CD14-positive monocyte (primary cell): Measurements from ENCODE around the gene BPTF. TPM values are rescaled to one million over a fixed set of nuclear protein-coding genes. Genes with fewer than 3 reads are reported as not detected.

Source experiments
- DNase-seq, 3 donors: peaks; one replicate each; pipeline ENCODE4 v3.0.0-alpha.2; 2011 to 2022
- H2AFZ ChIP-seq: 2 replicates; pipeline ENCODE4 v1.6.0; 2012; ENCODE audit warnings: mild to moderate bottlenecking, low read depth, low read length, inconsistent platforms; ENCODE audit not compliant: insufficient read depth, poor library complexity, severe bottlenecking
- H3K27ac ChIP-seq, 2 donors: 1 replicate in 1 of 2; 2 replicates in 1 of 2; pipeline ENCODE4 v1.5.1; 2012 to 2013; ENCODE audit warnings: low read length in 2 of 2, control low read depth in 1 of 2, inconsistent platforms in 1 of 2, low read depth in 1 of 2, mild to moderate bottlenecking in 1 of 2
- H3K27me3 ChIP-seq, 2 donors: one replicate each; pipeline versions ENCODE4 v1.6.0 to v1.6.1; 2011 to 2013; ENCODE audit warnings: low read length in 2 of 2; ENCODE audit not compliant: control insufficient read depth in 2 of 2, insufficient read depth in 2 of 2
- H3K36me3 ChIP-seq, 2 donors: replicated peaks in 1 of 2; 1 replicate in 1 of 2; 2 replicates in 1 of 2; pipeline versions ENCODE4 v1.5.1 to v1.6.1; 2012 to 2013; ENCODE audit warnings: low read length in 2 of 2, control low read depth in 1 of 2, inconsistent platforms in 1 of 2, mild to moderate bottlenecking in 1 of 2; ENCODE audit not compliant: insufficient read depth in 2 of 2, control insufficient read depth in 1 of 2
- H3K4me1 ChIP-seq, 2 donors: 1 replicate in 1 of 2; 2 replicates in 1 of 2; pipeline versions ENCODE4 v1.5.1 to v1.6.1; 2012 to 2013; ENCODE audit warnings: low read length in 2 of 2, control low read depth in 1 of 2, inconsistent platforms in 1 of 2, mild to moderate bottlenecking in 1 of 2, moderate library complexity in 1 of 2; ENCODE audit not compliant: insufficient read depth in 2 of 2, control insufficient read depth in 1 of 2
- H3K4me2 ChIP-seq: replicated peaks from 2 replicates; pipeline ENCODE3; 2012; ENCODE audit warnings: low read length, moderate library complexity, mild to moderate bottlenecking; ENCODE audit not compliant: poor library complexity, severe bottlenecking; ENCODE audit errors: extremely low read depth
- H3K4me3 ChIP-seq, 3 experiments: fragments of 200-600 bp in 1 of 3; sonication (generic) in 1 of 3; replicated peaks in 1 of 3; 1 replicate in 2 of 3; 2 replicates in 1 of 3; pipeline ENCODE4 v1.5.1; 2011 to 2013; ENCODE audit warnings: low read length in 3 of 3, mild to moderate bottlenecking in 3 of 3, control low read depth in 2 of 3, low read depth in 2 of 3, inconsistent platforms in 1 of 3, moderate library complexity in 1 of 3
- H3K79me2 ChIP-seq: 2 replicates; pipeline ENCODE4 v1.6.0; 2012; ENCODE audit warnings: mild to moderate bottlenecking, control low read depth, inconsistent platforms, low read length, moderate library complexity; ENCODE audit not compliant: insufficient read depth
- H3K9ac ChIP-seq: 2 replicates; pipeline ENCODE4 v1.6.0; 2017; ENCODE audit warnings: low read length, mild to moderate bottlenecking; ENCODE audit not compliant: insufficient read depth, poor library complexity, severe bottlenecking
- H3K9me3 ChIP-seq, 2 donors: replicated peaks in 1 of 2; 1 replicate in 1 of 2; 2 replicates in 1 of 2; pipeline versions ENCODE4 v1.5.1 to v1.6.1; 2012 to 2013; ENCODE audit warnings: low read length in 2 of 2, control low read depth in 1 of 2; ENCODE audit not compliant: control insufficient read depth in 1 of 2, insufficient read depth in 1 of 2
- H4K20me1 ChIP-seq: 2 replicates; pipeline ENCODE4 v1.6.0; 2012; ENCODE audit warnings: mild to moderate bottlenecking, low read length, control low read depth, moderate library complexity; ENCODE audit not compliant: insufficient read depth
- H3K27ac Mint-ChIP-seq, 7 donors: one replicate each; pipeline ENCODE4 v1.8.0; 2020; ENCODE audit warnings: mild to moderate bottlenecking in 7 of 7, mixed read lengths in 7 of 7, moderate library complexity in 6 of 7, inconsistent platforms in 2 of 7
- H3K27me3 Mint-ChIP-seq, 3 donors: one replicate each; pipeline ENCODE4 v1.8.0; 2021 to 2022; ENCODE audit warnings: low read depth in 3 of 3, mild to moderate bottlenecking in 3 of 3, mixed read lengths in 3 of 3, moderate library complexity in 3 of 3, inconsistent platforms in 1 of 3
- H3K36me3 Mint-ChIP-seq, 2 donors: one replicate each; pipeline ENCODE4 v1.8.0; 2020; ENCODE audit warnings: mixed read lengths in 2 of 2, inconsistent platforms in 1 of 2, mild to moderate bottlenecking in 1 of 2
- H3K4me1 Mint-ChIP-seq: one replicate; pipeline ENCODE4 v1.8.0; 2020; ENCODE audit warnings: mild to moderate bottlenecking, mixed read lengths
- H3K4me3 Mint-ChIP-seq, 2 donors: one replicate each; pipeline ENCODE4 v1.8.0; 2020; ENCODE audit warnings: mild to moderate bottlenecking in 2 of 2, mixed read lengths in 2 of 2, moderate library complexity in 1 of 2
- H3K9me3 Mint-ChIP-seq, 7 donors: one replicate each; pipeline ENCODE4 v1.8.0; 2020 to 2022; ENCODE audit warnings: mixed read lengths in 7 of 7, mild to moderate bottlenecking in 6 of 7, moderate library complexity in 6 of 7, inconsistent platforms in 2 of 7
- WGBS: methylation state at CpG from one replicate; pipeline ENCODE4 v1.1.5; 2013; ENCODE audit warnings: missing lambda C conversion rate; ENCODE audit not compliant: insufficient coverage; 5-methylcytosine and 5-hydroxymethylcytosine counted together
- intact Hi-C, 2 donors: fragments of 100-400 bp; cut with micrococcal nuclease; formaldehyde crosslinking; loops; one replicate each; pipeline versions ENCODE4 v1.15.0 to v1.15.1; 2023
- polyA plus RNA-seq, 3 donors: library from polyadenylated mRNA; depleted of rRNA in 1 of 3; unstranded in 2 of 3; stranded (reverse) in 1 of 3; fragments of 300-500 nt in 2 of 3; fragments of >200 nt in 1 of 3; fragmentation: Illumina TruSeq in 2 of 3; gene quantifications; 1 replicate in 2 of 3; 2 replicates in 1 of 3; pipeline ENCODE4 v1.2.3, GENCODE V29; 2012 to 2021
- TF ChIP-seq, protein P1 (sequence below): fragments of 200-600 bp; IDR thresholded peaks from one replicate; pipeline ENCODE4 v1.8.0; 2022; ENCODE audit warnings: antibody characterized with exemption, mild to moderate bottlenecking

The BPTF gene
- polyA plus RNA-seq, 3 donors: 1.9 to 51.1 (median 4.5) TPM

DNA sequence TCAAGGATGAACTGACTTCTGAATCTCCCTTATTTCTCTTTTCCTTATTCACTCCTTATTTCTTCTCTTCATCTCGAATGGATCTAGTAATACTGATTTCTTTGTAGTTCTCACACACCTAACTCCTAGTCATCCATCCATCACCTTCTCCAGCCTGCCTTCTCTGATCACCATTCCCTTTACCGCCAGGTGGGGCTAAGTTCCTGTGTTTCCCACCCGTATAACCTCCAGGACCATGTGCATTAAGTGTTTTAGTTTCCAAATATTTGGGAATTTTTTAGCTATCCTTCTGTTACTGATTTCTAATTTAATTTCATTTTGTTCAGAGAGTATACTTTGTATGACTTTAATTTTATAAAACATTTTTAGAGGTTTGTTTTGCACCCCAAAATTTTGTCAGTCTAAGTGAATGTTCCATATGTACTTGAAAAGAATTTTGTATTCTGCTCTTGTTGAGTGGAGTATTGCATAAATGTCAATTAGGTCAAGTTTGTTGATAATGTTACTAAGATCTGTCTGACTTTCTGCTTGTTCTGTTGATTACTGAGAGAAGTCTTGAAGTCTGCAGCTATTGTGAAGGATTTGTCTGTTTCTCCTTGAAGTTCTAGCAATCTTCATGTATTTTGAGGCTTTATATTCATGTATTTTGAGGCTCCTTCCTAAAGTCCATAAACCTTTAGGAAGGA, 8.8 kb downstream of the BPTF start:
- Histone ChIP-seq H3K27ac (peak overlapping the region in 1 of 2 donors; percentile 26), H3K9ac (no peak overlapping the region), H3K4me3 (no peak overlapping the region), H3K9me3 (no peaks in the 10 kb centered on the region), H3K4me2 (no peak overlapping the region), H4K20me1 (peaks cover 98% of the 10 kb centered on the region), H3K79me2 (peaks cover 100% of the 10 kb centered on the region), H3K36me3 (peaks cover 0 to 9% of the 10 kb centered on the region in 2 donors), H2AFZ (no peak overlapping the region), H3K4me1 (peaks cover 13 to 20% of the 10 kb centered on the region in 2 donors), H3K27me3 (no peaks in the 10 kb centered on the region)
- Mint-ChIP-seq H3K36me3 (peaks cover 2 to 13% of the 10 kb centered on the region in 2 donors), H3K9me3 (no peaks in the 10 kb centered on the region), H3K4me1 (peaks cover 55% of the 10 kb centered on the region), H3K27ac (peak overlapping the region in 1 of 7 donors; percentile 58), H3K27me3 (peaks cover 0 to 1% (median 0%) of the 10 kb centered on the region in 3 donors), H3K4me3 (no peak overlapping the region)
- WGBS: no CpG with 5 or more reads among the region's 3 CpGs
- DNase-seq: no peak
- TF ChIP-seq, protein P1, sequence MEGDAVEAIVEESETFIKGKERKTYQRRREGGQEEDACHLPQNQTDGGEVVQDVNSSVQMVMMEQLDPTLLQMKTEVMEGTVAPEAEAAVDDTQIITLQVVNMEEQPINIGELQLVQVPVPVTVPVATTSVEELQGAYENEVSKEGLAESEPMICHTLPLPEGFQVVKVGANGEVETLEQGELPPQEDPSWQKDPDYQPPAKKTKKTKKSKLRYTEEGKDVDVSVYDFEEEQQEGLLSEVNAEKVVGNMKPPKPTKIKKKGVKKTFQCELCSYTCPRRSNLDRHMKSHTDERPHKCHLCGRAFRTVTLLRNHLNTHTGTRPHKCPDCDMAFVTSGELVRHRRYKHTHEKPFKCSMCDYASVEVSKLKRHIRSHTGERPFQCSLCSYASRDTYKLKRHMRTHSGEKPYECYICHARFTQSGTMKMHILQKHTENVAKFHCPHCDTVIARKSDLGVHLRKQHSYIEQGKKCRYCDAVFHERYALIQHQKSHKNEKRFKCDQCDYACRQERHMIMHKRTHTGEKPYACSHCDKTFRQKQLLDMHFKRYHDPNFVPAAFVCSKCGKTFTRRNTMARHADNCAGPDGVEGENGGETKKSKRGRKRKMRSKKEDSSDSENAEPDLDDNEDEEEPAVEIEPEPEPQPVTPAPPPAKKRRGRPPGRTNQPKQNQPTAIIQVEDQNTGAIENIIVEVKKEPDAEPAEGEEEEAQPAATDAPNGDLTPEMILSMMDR: no peak
- intact Hi-C loops: no loop called here

DNA sequence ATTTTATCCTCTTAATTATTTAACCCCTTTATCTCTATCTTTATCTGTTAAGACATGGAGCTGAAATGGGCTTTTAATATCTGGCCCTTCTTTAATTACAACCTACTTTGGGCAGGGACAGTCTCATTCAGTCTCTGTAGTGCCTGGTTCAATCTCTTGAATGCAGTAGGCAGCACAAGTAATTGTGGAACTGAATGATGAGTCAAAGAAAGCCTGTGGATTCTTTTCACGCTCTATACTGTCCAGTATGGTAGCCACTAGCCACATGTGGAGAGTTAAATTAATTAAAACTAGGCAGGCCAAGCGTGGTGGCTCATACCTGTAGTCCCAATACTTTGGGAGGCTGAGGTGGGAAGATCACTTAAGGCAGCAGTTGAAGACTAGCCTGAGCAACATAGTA, 9.3 kb downstream of the BPTF start:
- peaks cover 0 to 9% of the 10 kb centered on the region in 2 donors for H3K36me3 ChIP-seq
- H3K9ac ChIP-seq: no peak overlapping the region
- no peak for DNase-seq
- H3K4me1 Mint-ChIP-seq: peaks cover 51% of the 10 kb centered on the region
- no peak overlapping the region for H3K4me3 Mint-ChIP-seq
- no peak overlapping the region for H3K4me2 ChIP-seq
- peaks cover 100% of the 10 kb centered on the region for H3K79me2 ChIP-seq
- peak overlapping the region in 1 of 2 donors; percentile 26 for H3K27ac ChIP-seq
- H3K36me3 Mint-ChIP-seq: peaks cover 2 to 13% of the 10 kb centered on the region in 2 donors
- no peaks in the 10 kb centered on the region for H3K9me3 ChIP-seq
- no peaks in the 10 kb centered on the region for H3K27me3 ChIP-seq
- intact Hi-C loops: no loop called here
- peak overlapping the region in 6 of 7 donors; percentile 1 to 86 (median 62) for H3K27ac Mint-ChIP-seq
- TF ChIP-seq, protein P1: no peak
- H3K4me3 ChIP-seq: no peak overlapping the region
- WGBS: 100% methylated on average over 2 of the region's 2 CpGs
- H3K27me3 Mint-ChIP-seq: peaks cover 0 to 1% (median 0%) of the 10 kb centered on the region in 3 donors
- peaks cover 10 to 15% of the 10 kb centered on the region in 2 donors for H3K4me1 ChIP-seq
- no peak overlapping the region for H2AFZ ChIP-seq
- peaks cover 99% of the 10 kb centered on the region for H4K20me1 ChIP-seq
- H3K9me3 Mint-ChIP-seq: no peaks in the 10 kb centered on the region
